ENCODE measurements around the gene RCVRN.

GRCh38 chr17:9906616-9907015, 1.5 kb upstream of the RCVRN start:
- no peak for TF ChIP-seq CTCF (conservative IDR thresholded peaks at IDR 0.05 in 1 of 2, IDR thresholded peaks at IDR 0.05 in 1 of 2; ENCODE audit: extremely low read depth in 1 of 2, insufficient read depth in 1 of 2, low read depth in 1 of 2, low read length in 2 of 2)
- no peak for TF ChIP-seq EZH2 (IDR thresholded peaks at IDR 0.05; ENCODE audit: borderline replicate concordance, low read length)

Data from mammary epithelial cell (primary cell).